HFFc6 (cell line): ENCODE results near the gene PCDHGA8. TPM values are rescaled to one million over a fixed set of nuclear protein-coding genes. Genes with fewer than 3 reads are reported as not detected.
A peak's percentile ranks its signal among the peaks of the same experiment; 100 is the strongest.
"Not testable (repeated sequence)": the region's sequence is repeated elsewhere in the genome, so short reads cannot be mapped to it uniquely, and the experiment has no call there.

Experiments
- DNase-seq: peaks from one replicate; pipeline ENCODE4 v3.0.0-alpha.2; 2018
- H3K27ac Mint-ChIP-seq: 2 replicates; pipeline ENCODE4 v1.8.0; 2020; ENCODE audit warnings: mild to moderate bottlenecking, mixed read lengths
- H3K27me3 Mint-ChIP-seq: 2 replicates; pipeline ENCODE4 v1.8.0; 2021; ENCODE audit warnings: mild to moderate bottlenecking, moderate library complexity, mixed read lengths; ENCODE audit not compliant: insufficient read depth
- H3K36me3 Mint-ChIP-seq: 2 replicates; pipeline ENCODE4 v1.8.0; 2021; ENCODE audit warnings: low read depth, mixed read lengths
- H3K4me1 Mint-ChIP-seq: 2 replicates; pipeline ENCODE4 v1.8.0; 2020; ENCODE audit warnings: low read depth, mixed read lengths
- H3K4me3 Mint-ChIP-seq: 2 replicates; pipeline ENCODE4 v1.8.0; 2020; ENCODE audit warnings: mild to moderate bottlenecking, moderate library complexity, mixed read lengths
- H3K9me3 Mint-ChIP-seq: 2 replicates; pipeline ENCODE4 v1.8.0; 2020; ENCODE audit warnings: mild to moderate bottlenecking, mixed read lengths
- total RNA-seq, 6 experiments: library from RNA; stranded (reverse); fragmentation: NEBNext Ultra II Directional; extraction: Animal tissue kit (Norgen Biotek cat#: 25700); gene quantifications; 2 replicates in 1 of 6; 3 replicates in 5 of 6; pipeline ENCODE4 v1.2.3, GENCODE V29; 2021
- TF ChIP-seq, protein P1 (sequence below): fragments of 200-600 bp; sonication (generic); IDR thresholded peaks from 2 replicates; pipeline ENCODE4 v1.5.0; 2021; ENCODE audit warnings: antibody characterized with exemption, mild to moderate bottlenecking

The PCDHGA8 gene
- total RNA-seq, 6 experiments from 2014 or later: 0.52 to 1.0 (median 0.90) TPM

DNA sequence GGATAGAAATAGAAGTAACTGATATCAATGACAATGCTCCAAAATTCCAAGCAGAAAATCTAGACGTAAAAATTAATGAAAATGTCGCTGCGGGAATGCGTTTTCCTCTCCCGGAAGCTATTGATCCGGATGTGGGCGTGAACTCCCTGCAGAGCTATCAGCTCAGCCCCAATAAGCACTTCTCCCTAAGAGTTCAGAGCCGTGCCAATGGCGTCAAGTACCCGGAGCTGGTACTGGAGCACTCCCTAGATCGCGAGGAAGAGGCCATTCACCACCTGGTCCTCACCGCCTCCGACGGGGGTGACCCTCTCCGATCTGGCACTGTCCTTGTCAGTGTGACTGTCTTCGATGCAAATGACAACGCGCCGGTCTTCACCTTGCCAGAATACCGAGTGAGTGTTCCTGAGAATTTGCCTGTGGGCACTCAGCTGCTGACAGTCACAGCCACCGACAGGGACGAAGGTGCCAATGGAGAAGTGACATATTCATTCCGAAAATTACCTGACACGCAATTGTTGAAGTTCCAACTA lies 21.2 kb downstream of the PCDHGA8 start:
- Mint-ChIP-seq H3K36me3 (peaks cover 45% of the 10 kb centered on the region), H3K9me3 (peaks cover 38% of the 10 kb centered on the region), H3K4me1 (peaks cover 10% of the 10 kb centered on the region), H3K27ac (no peak overlapping the region), H3K27me3 (peaks cover 2% of the 10 kb centered on the region; the same call in 1 of the 2 replicates), H3K4me3 (no peak overlapping the region)
- DNase-seq: no peak
- TF ChIP-seq, protein P1, sequence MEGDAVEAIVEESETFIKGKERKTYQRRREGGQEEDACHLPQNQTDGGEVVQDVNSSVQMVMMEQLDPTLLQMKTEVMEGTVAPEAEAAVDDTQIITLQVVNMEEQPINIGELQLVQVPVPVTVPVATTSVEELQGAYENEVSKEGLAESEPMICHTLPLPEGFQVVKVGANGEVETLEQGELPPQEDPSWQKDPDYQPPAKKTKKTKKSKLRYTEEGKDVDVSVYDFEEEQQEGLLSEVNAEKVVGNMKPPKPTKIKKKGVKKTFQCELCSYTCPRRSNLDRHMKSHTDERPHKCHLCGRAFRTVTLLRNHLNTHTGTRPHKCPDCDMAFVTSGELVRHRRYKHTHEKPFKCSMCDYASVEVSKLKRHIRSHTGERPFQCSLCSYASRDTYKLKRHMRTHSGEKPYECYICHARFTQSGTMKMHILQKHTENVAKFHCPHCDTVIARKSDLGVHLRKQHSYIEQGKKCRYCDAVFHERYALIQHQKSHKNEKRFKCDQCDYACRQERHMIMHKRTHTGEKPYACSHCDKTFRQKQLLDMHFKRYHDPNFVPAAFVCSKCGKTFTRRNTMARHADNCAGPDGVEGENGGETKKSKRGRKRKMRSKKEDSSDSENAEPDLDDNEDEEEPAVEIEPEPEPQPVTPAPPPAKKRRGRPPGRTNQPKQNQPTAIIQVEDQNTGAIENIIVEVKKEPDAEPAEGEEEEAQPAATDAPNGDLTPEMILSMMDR: no peak

DNA sequence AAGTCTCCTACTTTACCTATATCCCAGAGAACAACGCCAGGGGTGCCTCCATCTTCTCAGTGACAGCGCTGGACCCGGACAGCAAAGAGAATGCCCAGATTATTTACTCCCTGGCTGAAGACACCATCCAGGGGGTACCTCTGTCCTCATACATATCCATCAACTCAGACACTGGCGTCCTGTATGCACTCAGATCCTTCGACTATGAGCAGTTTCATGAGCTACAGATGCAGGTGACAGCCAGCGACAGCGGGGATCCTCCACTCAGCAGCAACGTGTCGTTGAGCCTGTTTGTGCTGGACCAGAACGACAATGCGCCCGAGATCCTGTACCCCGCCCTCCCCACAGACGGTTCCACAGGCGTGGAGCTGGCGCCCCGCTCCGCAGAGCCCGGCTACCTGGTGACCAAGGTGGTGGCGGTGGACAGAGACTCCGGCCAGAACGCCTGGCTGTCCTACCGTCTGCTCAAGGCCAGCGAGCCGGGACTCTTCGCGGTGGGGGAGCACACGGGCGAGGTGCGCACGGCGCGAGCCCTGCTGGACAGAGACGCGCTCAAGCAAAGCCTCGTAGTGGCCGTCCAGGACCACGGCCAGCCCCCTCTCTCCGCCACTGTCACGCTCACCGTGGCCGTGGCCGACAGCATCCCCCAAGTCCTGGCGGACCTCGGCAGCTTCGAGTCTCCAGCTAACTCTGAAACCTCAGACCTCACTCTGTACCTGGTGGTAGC lies 22.3 kb downstream of the PCDHGA8 start:
- Mint-ChIP-seq H3K36me3 (peaks cover 43% of the 10 kb centered on the region), H3K4me1 (peaks cover 14% of the 10 kb centered on the region), H3K9me3 (peaks cover 33% of the 10 kb centered on the region)
- H3K4me3 Mint-ChIP-seq, DNase-seq, H3K27me3 Mint-ChIP-seq, H3K27ac Mint-ChIP-seq: not testable (repeated sequence)

DNA sequence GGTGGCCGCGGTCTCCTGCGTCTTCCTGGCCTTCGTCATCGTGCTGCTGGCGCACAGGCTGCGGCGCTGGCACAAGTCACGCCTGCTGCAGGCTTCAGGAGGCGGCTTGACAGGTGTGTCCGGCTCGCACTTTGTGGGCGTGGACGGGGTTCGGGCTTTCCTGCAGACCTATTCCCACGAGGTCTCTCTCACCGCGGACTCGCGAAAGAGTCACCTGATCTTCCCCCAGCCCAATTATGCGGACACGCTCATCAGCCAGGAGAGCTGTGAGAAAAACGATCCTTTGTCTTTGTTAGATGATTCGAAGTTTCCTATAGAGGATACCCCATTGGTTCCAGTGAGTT lies 22.8 kb downstream of the PCDHGA8 start:
- Mint-ChIP-seq H3K36me3 (peaks cover 45% of the 10 kb centered on the region), H3K9me3 (peaks cover 32% of the 10 kb centered on the region), H3K4me1 (peaks cover 14% of the 10 kb centered on the region)
- H3K27ac Mint-ChIP-seq, H3K4me3 Mint-ChIP-seq, H3K27me3 Mint-ChIP-seq, DNase-seq: not testable (repeated sequence)

DNA sequence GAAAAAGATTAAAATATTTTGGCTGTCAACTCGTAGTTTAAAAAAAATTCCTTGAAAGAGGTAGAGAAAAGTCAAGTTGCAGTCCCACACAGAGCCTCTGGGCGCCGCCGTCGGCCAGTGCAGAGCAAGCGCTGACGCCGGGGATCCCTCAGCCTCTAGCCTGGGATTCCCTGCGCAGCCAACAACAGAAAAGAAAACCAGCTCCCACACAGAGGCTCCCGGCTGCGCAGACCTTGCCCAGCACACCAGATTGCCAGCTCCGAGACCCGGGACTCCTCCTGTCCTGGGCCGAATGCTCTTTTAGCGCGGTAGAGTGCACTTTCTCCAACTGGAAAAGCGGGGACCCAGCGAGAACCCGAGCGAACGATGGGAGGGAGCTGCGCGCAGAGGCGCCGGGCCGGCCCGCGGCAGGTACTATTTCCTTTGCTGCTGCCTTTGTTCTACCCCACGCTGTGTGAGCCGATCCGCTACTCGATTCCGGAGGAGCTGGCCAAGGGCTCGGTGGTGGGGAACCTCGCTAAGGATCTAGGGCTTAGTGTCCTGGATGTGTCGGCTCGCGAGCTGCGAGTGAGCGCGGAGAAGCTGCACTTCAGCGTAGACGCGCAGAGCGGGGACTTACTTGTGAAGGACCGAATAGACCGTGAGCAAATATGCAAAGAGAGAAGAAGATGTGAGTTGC lies 25.2 kb downstream of the PCDHGA8 start, which contains the start of gene PCDHGB7:
Gene PCDHGB7, plus strand, starts transcription at position 184 of the 679 bp plus-strand sequence. Its CDS starts 183 bp downstream, at position 367.
- H3K4me1 Mint-ChIP-seq: peaks cover 25% of the 10 kb centered on the region
- H3K36me3 Mint-ChIP-seq: peaks cover 61% of the 10 kb centered on the region
- peak within 1 kb of the TSS; percentile 79; the same call in 1 of the 2 replicates for H3K27ac Mint-ChIP-seq
- TF ChIP-seq, protein P1: peak; percentile 86
- peak; percentile 83 for DNase-seq
- peaks cover 50% of the 10 kb centered on the region for H3K9me3 Mint-ChIP-seq
- peak within 1 kb of the TSS; percentile 90 for H3K4me3 Mint-ChIP-seq
- not testable (repeated sequence) for H3K27me3 Mint-ChIP-seq

DNA sequence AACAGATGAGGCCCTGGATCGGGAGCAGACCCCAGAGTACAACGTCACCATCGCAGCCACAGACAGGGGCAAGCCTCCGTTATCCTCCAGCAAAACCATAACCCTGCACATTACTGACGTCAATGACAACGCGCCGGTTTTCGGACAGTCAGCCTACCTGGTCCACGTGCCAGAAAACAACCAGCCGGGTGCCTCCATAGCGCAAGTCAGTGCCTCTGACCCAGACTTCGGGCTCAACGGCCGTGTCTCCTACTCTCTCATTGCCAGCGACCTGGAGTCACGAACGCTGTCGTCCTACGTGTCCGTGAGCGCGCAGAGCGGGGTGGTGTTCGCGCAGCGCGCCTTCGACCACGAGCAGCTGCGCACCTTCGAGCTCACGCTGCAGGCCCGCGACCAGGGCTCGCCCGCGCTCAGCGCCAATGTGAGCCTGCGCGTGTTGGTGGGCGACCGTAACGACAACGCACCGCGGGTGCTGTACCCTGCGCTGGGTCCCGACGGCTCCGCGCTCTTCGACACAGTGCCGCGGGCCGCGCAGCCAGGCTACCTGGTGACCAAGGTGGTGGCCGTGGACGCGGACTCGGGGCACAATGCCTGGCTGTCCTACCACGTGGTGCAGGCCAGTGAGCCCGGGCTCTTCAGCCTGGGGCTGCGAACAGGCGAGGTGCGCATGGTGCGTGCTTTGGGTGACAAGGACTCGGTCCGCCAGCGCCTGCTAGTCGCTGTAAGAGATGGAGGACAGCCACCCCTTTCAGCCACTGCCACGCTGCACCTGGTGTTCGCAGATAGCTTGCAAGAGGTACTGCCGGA lies 26.8 kb downstream of the PCDHGA8 start:
- H3K36me3 Mint-ChIP-seq: peaks cover 54% of the 10 kb centered on the region
- TF ChIP-seq, protein P1: no peak
- peaks cover 2% of the 10 kb centered on the region for H3K27me3 Mint-ChIP-seq
- H3K4me3 Mint-ChIP-seq: peak overlapping the region; percentile 90; the same call in 1 of the 2 replicates
- H3K27ac Mint-ChIP-seq: no peak overlapping the region
- H3K9me3 Mint-ChIP-seq: peaks cover 47% of the 10 kb centered on the region
- no peak for DNase-seq
- peaks cover 35% of the 10 kb centered on the region for H3K4me1 Mint-ChIP-seq

DNA sequence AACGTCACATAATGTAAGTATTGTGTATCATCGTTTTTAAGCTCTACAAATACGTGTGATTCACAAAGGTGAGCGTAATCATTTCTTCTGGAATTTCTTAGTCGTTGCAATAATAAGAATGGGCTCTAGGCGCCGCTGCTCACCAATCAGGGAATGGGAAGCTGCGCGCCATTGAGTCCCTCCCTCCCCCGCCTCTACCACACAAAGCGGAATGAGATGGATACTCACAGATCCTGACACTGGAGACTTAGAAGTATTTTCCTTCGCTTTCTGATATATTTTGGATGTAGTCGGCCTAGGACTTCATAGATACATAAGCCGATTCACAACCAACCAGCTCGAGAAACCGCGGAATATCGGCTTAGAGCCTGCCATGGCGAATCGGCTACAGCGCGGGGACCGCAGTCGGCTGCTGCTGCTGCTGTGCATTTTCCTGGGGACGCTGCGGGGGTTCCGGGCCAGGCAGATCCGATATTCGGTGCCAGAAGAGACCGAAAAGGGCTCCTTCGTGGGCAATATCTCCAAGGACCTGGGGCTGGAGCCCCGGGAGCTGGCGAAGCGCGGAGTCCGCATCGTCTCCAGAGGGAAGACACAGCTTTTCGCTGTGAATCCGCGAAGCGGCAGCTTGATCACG lies 28.5 kb downstream of the PCDHGA8 start, which contains the start of gene PCDHGA11:
Gene PCDHGA11, plus strand, starts transcription at position 197 of the 634 bp plus-strand sequence. Its CDS starts 177 bp downstream, at position 374.
- peak; percentile 23 for DNase-seq
- Mint-ChIP-seq H3K27ac (peak within 1 kb of the TSS; percentile 69; the same call in 1 of the 2 replicates), H3K36me3 (peaks cover 57% of the 10 kb centered on the region), H3K27me3 (peaks cover 4% of the 10 kb centered on the region), H3K4me3 (peak within 1 kb of the TSS; percentile 88), H3K4me1 (peaks cover 44% of the 10 kb centered on the region), H3K9me3 (peaks cover 47% of the 10 kb centered on the region)
- TF ChIP-seq, protein P1: peak; percentile 82
